Measurements from ENCODE around the gene DOCK3.

- TF ChIP-seq TAF1 (IDR thresholded peaks at IDR 0.05; ENCODE audit: borderline replicate concordance, low read depth, low read length) = no peak
- TF ChIP-seq POLR2A (IDR thresholded peaks at IDR 0.05; ENCODE audit: low read depth, low read length) = no peak
These were observed 734.1 kb downstream of the DOCK3 start for GRCh38 chr3:51408813-51409212.
